ENCODE measurements around the gene GLI2. TPM values are rescaled to one million over a fixed set of nuclear protein-coding genes. Genes with fewer than 3 reads are reported as not detected.

Gene GLI2
- total RNA-seq, 2 donors from 2014 or later = 17.0 to 24.2 TPM

DNA sequence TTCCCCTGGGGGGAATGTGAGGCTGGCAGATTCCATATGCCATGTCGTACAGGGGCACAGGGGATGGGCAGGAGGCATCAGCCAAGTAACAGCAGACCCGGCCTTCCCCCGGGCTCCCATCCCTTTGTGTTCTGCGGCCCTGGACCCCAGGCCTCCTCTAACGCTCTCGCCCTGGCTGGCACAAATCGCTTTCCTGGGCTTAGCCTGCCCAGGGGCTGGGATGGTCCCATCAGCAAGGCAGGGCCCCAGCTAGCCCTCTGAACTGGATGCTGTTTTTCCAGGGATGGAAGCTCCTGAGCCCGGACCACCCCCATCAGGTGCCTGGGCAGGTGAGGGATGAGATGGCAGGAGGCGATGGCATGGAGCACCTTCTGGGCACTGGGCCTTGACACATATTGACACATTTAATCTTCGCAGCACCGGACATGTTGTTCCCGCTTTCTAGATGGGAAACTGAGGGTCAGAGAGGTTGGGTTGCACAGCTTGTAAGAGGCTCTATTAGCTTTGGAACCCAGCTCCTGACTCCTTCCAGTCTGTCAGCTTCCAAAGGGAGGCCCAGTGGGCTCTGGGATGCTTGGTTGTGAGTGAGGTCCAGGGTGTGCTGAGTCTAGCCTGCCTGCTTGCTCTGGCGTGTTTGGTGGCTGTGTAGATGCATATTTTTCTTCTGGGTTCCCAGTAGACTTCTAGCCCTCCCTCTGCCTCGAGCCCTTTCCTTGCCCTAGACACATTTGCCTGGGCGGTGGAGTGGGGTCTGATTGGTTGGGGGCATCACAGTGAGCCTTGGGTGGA is 40.3 kb downstream of the GLI2 start:
- no peak overlapping the region for H3K4me3 Mint-ChIP-seq

DNA sequence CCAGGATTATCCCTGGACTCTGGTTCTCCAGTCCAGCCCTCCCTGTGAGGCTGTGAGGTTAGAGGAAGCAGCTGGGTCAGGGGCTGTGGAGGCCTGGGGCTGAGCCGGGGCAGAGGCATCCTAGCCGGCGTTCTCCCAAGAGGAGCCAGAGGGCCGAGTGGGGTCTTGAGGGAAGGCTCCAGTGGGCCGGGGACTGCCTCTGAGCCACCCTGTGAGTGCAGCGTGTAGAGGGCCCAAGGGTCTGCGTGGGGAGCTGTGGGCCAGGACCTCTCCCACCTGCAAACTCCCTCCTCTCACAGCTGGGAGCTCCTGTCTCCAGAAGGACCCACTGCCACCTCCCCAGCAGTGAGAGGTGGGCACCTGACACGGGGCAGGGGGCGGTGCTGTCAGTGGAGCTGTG is 41.0 kb downstream of the GLI2 start:
- Histone ChIP-seq H3K9ac (ENCODE audit: extremely low read depth, low read length, poor library complexity, severe bottlenecking) (no peak overlapping the region), H3K4me3 (ENCODE audit: low read length) (no peak overlapping the region), H3K36me3 (ENCODE audit: control insufficient read depth, insufficient read depth, low read length) (no peaks in the 10 kb centered on the region), H3K4me1 (ENCODE audit: control insufficient read depth, insufficient read depth, low read length) (no peaks in the 10 kb centered on the region), H3K27me3 (ENCODE audit: control insufficient read depth, insufficient read depth, low read length, poor library complexity, severe bottlenecking) (no peaks in the 10 kb centered on the region), H3K27ac (ENCODE audit: low read depth, low read length) (no peak overlapping the region), H3K9me3 (ENCODE audit: control insufficient read depth, low read length) (no peaks in the 10 kb centered on the region)
- Mint-ChIP-seq H3K27me3 (ENCODE audit: insufficient read depth) (no peaks in the 10 kb centered on the region), H3K27ac (no peak overlapping the region), H3K36me3 (ENCODE audit: low read depth) (peaks cover 3% of the 10 kb centered on the region), H3K4me3 (no peak overlapping the region), H3K4me1 (peaks cover 24% of the 10 kb centered on the region), H3K9me3 (no peaks in the 10 kb centered on the region)
- TF ChIP-seq, protein P1, sequence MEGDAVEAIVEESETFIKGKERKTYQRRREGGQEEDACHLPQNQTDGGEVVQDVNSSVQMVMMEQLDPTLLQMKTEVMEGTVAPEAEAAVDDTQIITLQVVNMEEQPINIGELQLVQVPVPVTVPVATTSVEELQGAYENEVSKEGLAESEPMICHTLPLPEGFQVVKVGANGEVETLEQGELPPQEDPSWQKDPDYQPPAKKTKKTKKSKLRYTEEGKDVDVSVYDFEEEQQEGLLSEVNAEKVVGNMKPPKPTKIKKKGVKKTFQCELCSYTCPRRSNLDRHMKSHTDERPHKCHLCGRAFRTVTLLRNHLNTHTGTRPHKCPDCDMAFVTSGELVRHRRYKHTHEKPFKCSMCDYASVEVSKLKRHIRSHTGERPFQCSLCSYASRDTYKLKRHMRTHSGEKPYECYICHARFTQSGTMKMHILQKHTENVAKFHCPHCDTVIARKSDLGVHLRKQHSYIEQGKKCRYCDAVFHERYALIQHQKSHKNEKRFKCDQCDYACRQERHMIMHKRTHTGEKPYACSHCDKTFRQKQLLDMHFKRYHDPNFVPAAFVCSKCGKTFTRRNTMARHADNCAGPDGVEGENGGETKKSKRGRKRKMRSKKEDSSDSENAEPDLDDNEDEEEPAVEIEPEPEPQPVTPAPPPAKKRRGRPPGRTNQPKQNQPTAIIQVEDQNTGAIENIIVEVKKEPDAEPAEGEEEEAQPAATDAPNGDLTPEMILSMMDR (conservative IDR thresholded peaks at IDR 0.05) = no peak
- peak; percentile 45 for DNase-seq
- 91 to 100% methylated on average over 3 to 9 of the region's 9 CpGs for WGBS, 2 experiments (ENCODE audit: insufficient coverage in 1 of 2, insufficient read length in 1 of 2)

More for the DNA sequence above, 40.3 kb downstream of the GLI2 start:
- no peaks in the 10 kb centered on the region for H3K27me3 ChIP-seq (ENCODE audit: control insufficient read depth, insufficient read depth, low read length, poor library complexity, severe bottlenecking)
- H3K4me3 ChIP-seq (ENCODE audit: low read length) = no peak overlapping the region
- H3K27me3 Mint-ChIP-seq (ENCODE audit: insufficient read depth) = no peaks in the 10 kb centered on the region
- no peak overlapping the region for H3K9ac ChIP-seq (ENCODE audit: extremely low read depth, low read length, poor library complexity, severe bottlenecking)
- H3K9me3 Mint-ChIP-seq = no peaks in the 10 kb centered on the region
- no peaks in the 10 kb centered on the region for H3K9me3 ChIP-seq (ENCODE audit: control insufficient read depth, low read length)
- H3K4me1 ChIP-seq (ENCODE audit: control insufficient read depth, insufficient read depth, low read length) = no peaks in the 10 kb centered on the region
- TF ChIP-seq, protein P1 (conservative IDR thresholded peaks at IDR 0.05) = no peak
- DNase-seq = peak; percentile 43
- H3K4me1 Mint-ChIP-seq = peaks cover 24% of the 10 kb centered on the region
- peaks cover 3% of the 10 kb centered on the region for H3K36me3 Mint-ChIP-seq (ENCODE audit: low read depth)
- no peak overlapping the region for H3K27ac ChIP-seq (ENCODE audit: low read depth, low read length)
- H3K27ac Mint-ChIP-seq = no peak overlapping the region
- H3K36me3 ChIP-seq (ENCODE audit: control insufficient read depth, insufficient read depth, low read length) = no peaks in the 10 kb centered on the region
- WGBS, 2 experiments (ENCODE audit: insufficient coverage in 1 of 2, insufficient read length in 1 of 2) = 96 to 100% methylated on average over 5 to 15 of the region's 15 CpGs

DNA sequence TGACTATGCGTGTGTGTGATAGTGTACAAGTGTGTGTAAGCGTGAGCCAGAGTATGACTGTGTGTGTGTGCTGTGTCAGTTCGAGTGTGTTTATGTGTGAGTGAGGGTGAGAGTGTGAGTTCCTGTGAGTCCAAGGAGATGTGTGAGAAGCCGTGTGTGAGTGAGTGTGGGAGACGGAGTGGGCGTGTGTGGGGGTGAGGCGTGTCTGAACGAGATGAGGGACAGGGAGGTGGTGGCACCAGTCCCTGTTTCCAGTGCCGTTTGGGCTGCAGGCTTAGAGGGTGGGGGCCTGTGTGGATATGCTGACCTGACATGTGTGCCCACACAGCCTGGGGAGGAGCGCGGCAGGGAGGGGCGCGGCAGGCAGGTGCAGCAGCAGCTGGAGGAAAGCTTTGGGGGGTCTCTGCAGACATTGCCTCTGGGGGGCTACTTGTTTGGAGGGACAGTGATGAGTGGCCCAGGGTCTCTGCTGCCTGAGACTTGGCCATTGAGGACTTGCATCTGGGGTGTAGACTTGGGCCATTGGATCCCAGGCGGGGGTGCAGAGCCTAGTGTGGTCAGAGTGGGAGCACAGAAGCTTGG is 41.6 kb downstream of the GLI2 start:
- Mint-ChIP-seq H3K9me3 (no peaks in the 10 kb centered on the region), H3K36me3 (ENCODE audit: low read depth) (peaks cover 3% of the 10 kb centered on the region), H3K27me3 (ENCODE audit: insufficient read depth) (no peaks in the 10 kb centered on the region), H3K4me1 (peaks cover 18% of the 10 kb centered on the region), H3K4me3 (no peak overlapping the region), H3K27ac (no peak overlapping the region)
- Histone ChIP-seq H3K4me1 (ENCODE audit: control insufficient read depth, insufficient read depth, low read length) (no peaks in the 10 kb centered on the region), H3K4me3 (ENCODE audit: low read length) (no peak overlapping the region), H3K36me3 (ENCODE audit: control insufficient read depth, insufficient read depth, low read length) (no peaks in the 10 kb centered on the region), H3K27ac (ENCODE audit: low read depth, low read length) (no peak overlapping the region), H3K9ac (ENCODE audit: extremely low read depth, low read length, poor library complexity, severe bottlenecking) (no peak overlapping the region), H3K9me3 (ENCODE audit: control insufficient read depth, low read length) (no peaks in the 10 kb centered on the region), H3K27me3 (ENCODE audit: control insufficient read depth, insufficient read depth, low read length, poor library complexity, severe bottlenecking) (no peaks in the 10 kb centered on the region)
- WGBS, 2 experiments (ENCODE audit: insufficient coverage in 1 of 2, insufficient read length in 1 of 2) = 91 to 95% methylated on average over 7 to 14 of the region's 14 CpGs
- TF ChIP-seq, protein P1 (conservative IDR thresholded peaks at IDR 0.05) = no peak
- peak; percentile 38 for DNase-seq
